Pancreas (tissue), 10 donors: Measurements from ENCODE around the gene TEX28. TPM values are rescaled to one million over a fixed set of nuclear protein-coding genes. Genes with fewer than 3 reads are reported as not detected.
"Not testable (repeated sequence)": the region's sequence is repeated elsewhere in the genome, so short reads cannot be mapped to it uniquely, and the experiment has no call there.

Source experiments
- ATAC-seq, 4 donors: fragments of 200-7000 bp; cut with Tn5 transposase; one replicate each; pipeline versions ENCODE4 v1.8.0 to v1.9.1; 2020; ENCODE audit warnings: mild to moderate bottlenecking in 4 of 4, moderate library complexity in 4 of 4
- DNase-seq, 6 donors: peaks; one replicate each; pipeline ENCODE4 v3.0.0-alpha.2; 2020
- FAIRE-seq: peaks from 2 replicates; lab custom pipeline; 2012; peaks lifted over from hg19 to GRCh38; lab: Jason Lieb, UNC
- H3K27ac ChIP-seq, 4 donors: fragments of 200-600 bp; sonication (generic); 1 replicate in 3 of 4; 2 replicates in 1 of 4; pipeline versions ENCODE4 v1.5.0 to v1.8.0; 2020
- H3K27me3 ChIP-seq, 4 donors: fragments of 200-600 bp; one replicate each; pipeline ENCODE4 v1.8.0; 2021
- H3K36me3 ChIP-seq, 3 donors: fragments of 200-600 bp; sonication (generic) in 1 of 3; one replicate each; pipeline versions ENCODE4 v1.5.0 to v1.8.0; 2020 to 2021
- H3K4me1 ChIP-seq, 3 donors: fragments of 200-600 bp; one replicate each; pipeline ENCODE4 v1.8.0; 2021
- H3K4me3 ChIP-seq, 4 donors: fragments of 200-600 bp; sonication (generic) in 2 of 4; one replicate each; pipeline versions ENCODE4 v1.5.0 to v1.8.0; 2020 to 2021
- H3K9me3 ChIP-seq, 4 donors: fragments of 200-600 bp; one replicate each; pipeline ENCODE4 v1.8.0; 2021
- WGBS, 2 donors: extraction: QIAGEN DNeasy Blood & Tissue Kit; methylation state at CpG; one replicate each; pipeline ENCODE4 v1.1.7; 2013; 5-methylcytosine and 5-hydroxymethylcytosine counted together
- intact Hi-C, 3 donors: fragments of 100-400 bp; cut with DNase I; formaldehyde crosslinking; loops; one replicate each; pipeline versions ENCODE4 v1.11.1 to v1.14.2; 2022
- polyA plus RNA-seq, 2 donors: library from polyadenylated mRNA; stranded (reverse); fragments of 200-250 nt; gene quantifications; one replicate each; pipeline ENCODE4 v1.2.3, GENCODE V29; 2013
- total RNA-seq, 6 donors: library from RNA; stranded (reverse); fragmentation: NEBNext Ultra II Directional in 4 of 6; extraction: Animal tissue kit (Norgen Biotek cat#: 25700) in 4 of 6; gene quantifications; one replicate each; pipeline versions ENCODE4 v1.2.1 to v1.2.4, GENCODE V29; 2021 to 2023
- TF ChIP-seq, protein P1 (sequence below), 4 donors: fragments of 200-600 bp; sonication (generic) in 3 of 4; IDR thresholded peaks; one replicate each; pipeline versions ENCODE4 v1.5.0 to v1.8.0; 2021; ENCODE audit warnings: antibody characterized with exemption in 4 of 4
- donor health status: healthy with polysubstance abuse.
- donor health status: DM: no; HTN: no; CAD: no; lungs with moderate emphysema.
- donor health status: DM: no; HTN: no; CAD: no.
- donor health status: control.
- donor health status: control.
- donor health status: Bipolar disorder and iron deficiency.
- donor health status: DM: yes; HTN: yes; CAD: no.
- donor health status: DM: no; HTN: no; CAD: no.
- donor health status: DM: no; HTN: no; CAD: no.
- donor health status: DM: yes; HTN: yes; CAD: no.

The TEX28 gene
- total and polyA plus RNA-seq, 8 donors, result not detected

DNA sequence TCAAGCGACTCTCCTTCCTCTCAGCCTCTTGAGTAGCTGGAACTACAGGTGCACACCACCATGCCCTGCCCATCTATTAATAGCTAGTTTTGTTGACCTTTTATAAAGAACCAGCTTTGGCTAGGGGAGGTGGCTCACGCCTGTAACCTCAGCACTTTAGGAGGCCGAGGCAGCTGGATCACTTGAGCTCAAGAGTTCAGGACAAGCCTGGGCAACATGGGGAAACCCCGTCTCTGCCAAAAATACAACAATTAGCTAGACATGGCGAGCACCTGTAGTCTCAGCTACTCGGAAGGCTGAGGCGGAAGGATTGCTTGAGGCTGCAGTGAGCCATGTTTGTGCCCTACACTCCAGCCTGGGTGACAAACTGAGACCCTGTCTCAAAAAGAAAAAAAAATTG, 3.4 kb upstream of the TEX28 start:
- DNase-seq (no peak), ATAC-seq (no peak), FAIRE-seq (no peak)
- 76 to 77% methylated on average over 7 of the region's 7 CpGs for WGBS, 2 donors
- H3K27ac ChIP-seq, result no peak overlapping the region
- intact Hi-C loops, result no loop called here
- no peak overlapping the region for H3K4me3 ChIP-seq
- no peaks in the 10 kb centered on the region for H3K36me3 ChIP-seq
- H3K9me3 ChIP-seq, result no peaks in the 10 kb centered on the region
- no peaks in the 10 kb centered on the region for H3K4me1 ChIP-seq
- no peaks in the 10 kb centered on the region for H3K27me3 ChIP-seq
- TF ChIP-seq, protein P1, sequence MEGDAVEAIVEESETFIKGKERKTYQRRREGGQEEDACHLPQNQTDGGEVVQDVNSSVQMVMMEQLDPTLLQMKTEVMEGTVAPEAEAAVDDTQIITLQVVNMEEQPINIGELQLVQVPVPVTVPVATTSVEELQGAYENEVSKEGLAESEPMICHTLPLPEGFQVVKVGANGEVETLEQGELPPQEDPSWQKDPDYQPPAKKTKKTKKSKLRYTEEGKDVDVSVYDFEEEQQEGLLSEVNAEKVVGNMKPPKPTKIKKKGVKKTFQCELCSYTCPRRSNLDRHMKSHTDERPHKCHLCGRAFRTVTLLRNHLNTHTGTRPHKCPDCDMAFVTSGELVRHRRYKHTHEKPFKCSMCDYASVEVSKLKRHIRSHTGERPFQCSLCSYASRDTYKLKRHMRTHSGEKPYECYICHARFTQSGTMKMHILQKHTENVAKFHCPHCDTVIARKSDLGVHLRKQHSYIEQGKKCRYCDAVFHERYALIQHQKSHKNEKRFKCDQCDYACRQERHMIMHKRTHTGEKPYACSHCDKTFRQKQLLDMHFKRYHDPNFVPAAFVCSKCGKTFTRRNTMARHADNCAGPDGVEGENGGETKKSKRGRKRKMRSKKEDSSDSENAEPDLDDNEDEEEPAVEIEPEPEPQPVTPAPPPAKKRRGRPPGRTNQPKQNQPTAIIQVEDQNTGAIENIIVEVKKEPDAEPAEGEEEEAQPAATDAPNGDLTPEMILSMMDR (IDR thresholded peaks at IDR 0.05), result no peak

DNA sequence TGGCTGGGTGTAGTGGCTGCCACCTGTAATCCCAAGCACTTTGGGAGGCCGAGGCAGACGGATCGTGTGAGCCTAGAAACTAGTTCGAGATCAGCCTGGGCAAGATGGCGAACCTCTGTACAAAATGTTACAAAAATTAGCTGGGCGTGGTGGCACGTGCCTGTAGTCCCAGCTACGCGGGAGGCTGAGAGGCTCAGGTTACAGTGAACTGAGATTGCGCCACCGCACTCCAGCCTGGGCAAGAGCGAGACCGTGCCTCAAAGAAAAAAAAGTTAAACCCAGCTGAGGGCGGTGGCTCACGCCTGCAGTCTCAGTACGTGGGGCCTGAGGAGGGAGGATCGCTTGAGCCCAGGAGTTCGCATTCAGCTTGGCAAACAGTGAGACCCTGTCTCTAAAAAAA, 1.8 kb upstream of the TEX28 start:
- 85 to 89% methylated on average over 18 of the region's 18 CpGs for WGBS, 2 donors
- no peak for ATAC-seq
- no peak for FAIRE-seq

DNA sequence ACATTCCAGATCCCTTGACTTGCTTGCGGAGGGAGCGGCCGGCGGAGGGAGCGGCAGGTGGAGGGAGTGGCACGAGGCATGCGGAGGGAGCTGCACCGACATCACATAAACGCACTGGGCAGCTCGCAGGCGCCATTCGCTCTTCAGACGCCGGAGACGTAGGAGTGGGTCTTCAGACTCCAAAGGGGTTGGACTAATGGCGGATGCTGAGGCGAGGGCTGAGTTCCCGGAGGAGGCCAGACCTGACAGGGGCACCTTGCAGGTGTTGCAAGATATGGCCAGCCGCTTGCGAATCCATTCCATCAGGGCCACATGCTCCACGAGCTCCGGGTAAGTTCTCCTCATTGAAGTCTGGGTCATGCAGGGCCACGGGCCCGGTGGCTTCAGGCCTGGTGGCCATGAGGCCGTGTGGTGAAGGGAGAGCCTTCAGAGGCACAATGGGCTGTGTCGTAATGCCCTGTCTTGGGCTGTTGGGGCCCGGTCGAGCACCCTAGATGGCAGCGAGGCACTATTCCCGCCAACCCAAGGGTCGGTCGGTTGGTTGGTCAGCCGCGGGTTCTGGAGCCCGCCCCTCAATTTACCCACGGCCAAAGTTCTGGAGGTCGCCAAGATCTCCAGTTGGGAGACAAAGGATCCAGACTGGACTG, 863 bp upstream of the TEX28 start, which contains the start of gene TKTL1:
Gene TKTL1 (plus strand): TSS at position 132 of the 647 bp plus-strand sequence. CDS start 65 bp downstream, at position 197.
- TF ChIP-seq, protein P1 (IDR thresholded peaks at IDR 0.05), result no peak
- no peak within 1 kb of the TSS for H3K27ac ChIP-seq
- FAIRE-seq (no peak), DNase-seq (no peak), ATAC-seq (no peak)
- H3K27me3 ChIP-seq, result no peaks in the 10 kb centered on the region
- no peak within 1 kb of the TSS for H3K4me3 ChIP-seq
- H3K36me3 ChIP-seq, result no peaks in the 10 kb centered on the region
- no peaks in the 10 kb centered on the region for H3K4me1 ChIP-seq
- intact Hi-C loops, result no loop called here
- WGBS, 2 donors, result 91 to 94% methylated on average over 37 of the region's 37 CpGs
- no peaks in the 10 kb centered on the region for H3K9me3 ChIP-seq

More for the DNA sequence above, 1.8 kb upstream of the TEX28 start:
- DNase-seq, result no peak
- intact Hi-C loops, result no loop called here
- H3K27ac ChIP-seq, result no peak overlapping the region
- TF ChIP-seq, protein P1 (IDR thresholded peaks at IDR 0.05), result no peak
- no peaks in the 10 kb centered on the region for H3K9me3 ChIP-seq
- H3K4me3 ChIP-seq, result no peak overlapping the region
- H3K36me3 ChIP-seq, result no peaks in the 10 kb centered on the region
- H3K27me3 ChIP-seq, result no peaks in the 10 kb centered on the region
- H3K4me1 ChIP-seq, result no peaks in the 10 kb centered on the region

DNA sequence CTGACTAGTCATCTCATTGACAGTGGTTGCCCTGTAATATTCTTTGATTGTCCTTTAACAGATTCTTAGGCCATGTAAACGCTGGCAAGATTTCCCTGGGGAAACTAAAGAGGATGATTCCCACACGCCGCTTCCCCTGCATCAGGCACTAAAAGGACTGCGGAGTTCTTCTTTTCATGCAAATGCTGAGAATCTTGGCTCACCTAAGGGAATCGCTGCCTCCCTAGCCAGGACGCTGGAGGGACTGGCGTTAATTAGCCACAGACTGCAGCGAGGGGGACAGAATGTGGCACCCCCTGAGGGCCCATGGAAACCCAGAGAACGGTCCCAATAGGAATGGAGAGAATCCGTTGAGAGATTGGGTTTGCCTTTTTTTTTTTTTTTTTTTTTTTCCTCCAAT, 8.5 kb downstream of the TEX28 start:
- H3K4me1 ChIP-seq, H3K27ac ChIP-seq, H3K36me3 ChIP-seq, H3K9me3 ChIP-seq, H3K27me3 ChIP-seq, ATAC-seq, FAIRE-seq, DNase-seq, intact Hi-C loops, H3K4me3 ChIP-seq: not testable (repeated sequence)
- WGBS, 2 donors, result no CpG with 5 or more reads among the region's 10 CpGs

DNA sequence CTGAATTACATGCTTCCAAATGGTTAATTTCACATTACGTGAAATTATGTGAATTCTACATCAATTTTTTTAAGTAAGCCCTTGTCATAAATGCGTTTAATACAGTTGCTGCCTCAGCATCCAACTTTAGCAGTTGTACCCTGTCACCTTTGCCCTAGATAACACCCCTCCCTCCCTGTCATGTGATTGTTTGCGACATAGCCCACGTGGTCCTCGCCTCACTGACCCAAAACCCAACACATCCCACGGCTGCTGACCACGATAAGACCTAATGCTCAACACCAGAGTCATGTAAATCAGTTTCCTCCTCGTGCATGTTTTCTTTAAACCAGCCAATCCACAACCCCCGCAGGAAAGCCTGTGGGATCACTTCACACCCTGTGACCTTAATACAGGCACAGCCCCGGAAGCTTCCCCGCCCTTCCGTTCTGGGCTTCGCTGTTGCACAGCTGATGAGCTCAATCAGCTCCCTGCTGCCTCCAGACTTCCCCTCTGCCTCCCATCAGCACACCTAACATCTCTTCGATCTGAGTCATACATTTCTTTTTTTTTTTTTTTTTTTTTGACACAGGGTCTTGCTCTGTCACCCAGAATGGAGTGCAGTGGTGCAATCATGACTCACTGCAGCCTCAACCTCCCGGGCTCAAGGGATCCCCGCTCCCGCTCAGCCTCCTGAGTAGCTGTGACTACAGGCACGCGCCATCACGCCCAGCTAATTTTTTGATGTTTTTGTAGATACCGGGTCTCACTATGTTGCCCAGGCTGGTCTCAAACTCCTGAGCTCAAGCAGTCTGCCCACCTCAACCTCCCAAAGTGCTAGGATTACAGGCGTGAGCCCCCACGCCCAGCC, 10.2 kb downstream of the TEX28 start:
- intact Hi-C loops, H3K4me1 ChIP-seq, H3K27me3 ChIP-seq, DNase-seq, H3K36me3 ChIP-seq, H3K4me3 ChIP-seq, H3K27ac ChIP-seq, H3K9me3 ChIP-seq: not testable (repeated sequence)
- WGBS, 2 donors, result no CpG with 5 or more reads among the region's 23 CpGs
- FAIRE-seq (peak; percentile 29), ATAC-seq (peak in 3 of 4 donors; percentile 44 to 85 (median 75))

DNA sequence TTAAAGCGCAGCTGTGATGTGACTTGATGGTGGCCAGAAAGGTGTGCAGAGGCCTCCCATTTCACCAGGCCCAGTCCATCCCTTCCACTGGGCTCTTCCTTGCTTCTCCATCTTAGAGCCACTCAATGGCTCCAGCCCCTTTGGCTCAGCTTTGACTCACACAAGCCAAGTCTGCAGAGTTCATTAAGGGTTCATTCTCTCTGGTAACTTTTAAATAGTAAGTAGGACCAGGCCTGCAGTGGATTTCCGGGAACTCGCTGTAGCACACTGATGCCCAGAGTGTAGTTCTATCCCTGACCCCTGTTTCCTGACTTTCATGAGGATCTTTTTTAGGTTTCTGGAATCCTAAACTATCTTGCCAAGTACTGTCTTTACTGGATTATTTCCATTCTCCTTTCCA, 25.7 kb downstream of the TEX28 start:
- H3K27me3 ChIP-seq, intact Hi-C loops, H3K27ac ChIP-seq, H3K4me3 ChIP-seq, FAIRE-seq, H3K9me3 ChIP-seq, H3K36me3 ChIP-seq, H3K4me1 ChIP-seq, ATAC-seq, DNase-seq: not testable (repeated sequence)
- WGBS, 2 donors, result no CpG with 5 or more reads among the region's 3 CpGs

- intact Hi-C loops, H3K27ac ChIP-seq, ATAC-seq, H3K4me3 ChIP-seq, DNase-seq, H3K4me1 ChIP-seq, H3K27me3 ChIP-seq, H3K9me3 ChIP-seq, H3K36me3 ChIP-seq, FAIRE-seq: not testable (repeated sequence)
- no CpG with 5 or more reads among the region's 6 CpGs for WGBS, 2 donors
Measured at GRCh38 chrX:154263072-154263471, 31.9 kb downstream of the TEX28 start.

DNA sequence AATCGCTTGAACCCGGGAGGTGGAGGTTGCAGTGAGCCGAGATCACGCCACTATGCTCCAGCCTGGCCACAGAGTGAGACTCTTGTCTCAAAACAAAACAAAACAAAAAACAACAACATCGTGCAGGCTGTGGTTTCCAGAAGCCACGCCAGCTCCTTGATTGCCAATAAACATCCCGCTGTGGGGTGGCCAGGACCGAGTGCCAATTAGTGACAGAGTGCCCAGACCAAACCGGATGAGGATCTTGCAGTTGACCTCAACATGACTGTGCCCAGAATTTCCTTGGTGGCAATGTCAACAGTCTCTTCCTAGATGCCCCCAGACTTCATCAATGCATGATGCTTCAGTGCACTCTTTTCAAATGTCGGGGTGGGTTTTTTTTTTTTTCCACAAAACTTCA, 36.2 kb downstream of the TEX28 start:
- H3K36me3 ChIP-seq, H3K27ac ChIP-seq, FAIRE-seq, intact Hi-C loops, H3K4me3 ChIP-seq, DNase-seq, H3K9me3 ChIP-seq, H3K27me3 ChIP-seq, H3K4me1 ChIP-seq, ATAC-seq: not testable (repeated sequence)
- no CpG with 5 or more reads among the region's 10 CpGs for WGBS, 2 donors

- H3K9me3 ChIP-seq, FAIRE-seq, H3K4me1 ChIP-seq, DNase-seq, H3K36me3 ChIP-seq, ATAC-seq, intact Hi-C loops, H3K27ac ChIP-seq, H3K4me3 ChIP-seq, H3K27me3 ChIP-seq: not testable (repeated sequence)
- WGBS, 2 donors, result no CpG with 5 or more reads among the region's 17 CpGs
Measured at GRCh38 chrX:154257282-154257681, 37.6 kb downstream of the TEX28 start, which contains the start of gene OPN1MW3. TSS of gene OPN1MW3 (plus strand) at chrX:154257582. CDS start at chrX:154257620, 38 bp downstream.
